Hepatocyte (in vitro differentiated cells): Measurements from ENCODE around the gene NXN. TPM values are rescaled to one million over a fixed set of nuclear protein-coding genes. Genes with fewer than 3 reads are reported as not detected.

ENCODE experiments used
- DNase-seq: peaks from one replicate; pipeline ENCODE4 v3.0.0-alpha.2; 2016; ENCODE audit warnings: low spot score
- H2AFZ ChIP-seq: fragments of 200-600 bp; sonication (generic); 2 replicates; pipeline ENCODE4 v1.6.0; 2016; ENCODE audit warnings: antibody characterized with exemption, mild to moderate bottlenecking
- H3K27ac ChIP-seq: fragments of 200-600 bp; sonication (generic); 2 replicates; pipeline ENCODE4 v1.5.1; 2016; ENCODE audit warnings: mild to moderate bottlenecking
- H3K27me3 ChIP-seq: fragments of 200-600 bp; sonication (generic); 2 replicates; pipeline ENCODE4 v1.6.1; 2016
- H3K36me3 ChIP-seq: fragments of 200-600 bp; sonication (generic); replicated peaks from 2 replicates; pipeline ENCODE4 v1.5.1; 2016; ENCODE audit warnings: low read depth; ENCODE audit not compliant: insufficient read depth
- H3K4me1 ChIP-seq: fragments of 200-600 bp; sonication (generic); 2 replicates; pipeline ENCODE4 v1.5.1; 2016; ENCODE audit warnings: mild to moderate bottlenecking, moderate library complexity; ENCODE audit not compliant: insufficient read depth
- H3K4me2 ChIP-seq: fragments of 200-600 bp; sonication (generic); 2 replicates; pipeline ENCODE4 v1.6.0; 2016
- H3K4me3 ChIP-seq: fragments of 200-600 bp; sonication (generic); 2 replicates; pipeline ENCODE4 v1.5.1; 2016; ENCODE audit warnings: mild to moderate bottlenecking
- H3K79me2 ChIP-seq: fragments of 200-600 bp; sonication (generic); 2 replicates; pipeline ENCODE4 v1.6.0; 2017; ENCODE audit warnings: mild to moderate bottlenecking
- H3K9me2 ChIP-seq: fragments of 200-600 bp; sonication (generic); replicated peaks from 2 replicates; pipeline ENCODE4 v1.6.0; 2017; ENCODE audit warnings: mild to moderate bottlenecking; ENCODE audit not compliant: insufficient read depth
- H3K9me3 ChIP-seq: fragments of 200-600 bp; sonication (generic); 2 replicates; pipeline ENCODE4 v1.5.1; 2016; ENCODE audit warnings: low read depth, mild to moderate bottlenecking
- H4K20me1 ChIP-seq: fragments of 200-600 bp; sonication (generic); 2 replicates; pipeline ENCODE4 v1.6.0; 2016; ENCODE audit warnings: mild to moderate bottlenecking; ENCODE audit not compliant: insufficient read depth, poor library complexity, severe bottlenecking
- EZH2 ChIP-seq: fragments of 200-600 bp; sonication (generic); IDR thresholded peaks from 2 replicates; pipeline ENCODE4 v1.6.1; 2016; ENCODE audit warnings: antibody characterized with exemption, mild to moderate bottlenecking, borderline replicate concordance
- EZH2phosphoT487 ChIP-seq: fragments of 200-600 bp; sonication (generic); IDR thresholded peaks from one replicate; pipeline ENCODE4 v1.6.1; 2018; ENCODE audit warnings: antibody characterized with exemption, mild to moderate bottlenecking, low read depth, moderate library complexity; ENCODE audit not compliant: unreplicated experiment, severe bottlenecking
- WGBS: methylation state at CpG from one replicate; pipeline ENCODE4 v1.1.6; 2016; ENCODE audit warnings: low lambda C conversion rate; ENCODE audit errors: missing lambda C conversion rate; 5-methylcytosine and 5-hydroxymethylcytosine counted together
- polyA plus RNA-seq: library from polyadenylated mRNA; unstranded; fragments of >200 nt; fragmentation: Nextera tagmentation; extraction: Ambion mirVana; gene quantifications from 2 replicates; pipeline ENCODE4 v1.2.1, GENCODE V29; 2016
- total RNA-seq: library from RNA; depleted of rRNA; stranded (reverse); fragments of >200 nt; gene quantifications from 2 replicates; pipeline ENCODE4 v1.2.3, GENCODE V29; 2014
- TF ChIP-seq, protein P1 (sequence below): fragments of 200-600 bp; sonication (generic); IDR thresholded peaks from 2 replicates; pipeline ENCODE4 v1.5.1; 2016; ENCODE audit warnings: antibody characterized with exemption, mild to moderate bottlenecking; ENCODE audit not compliant: poor library complexity

Gene NXN
- total and polyA plus RNA-seq, 2 experiments from 2014 or later = 55.0 to 74.1 TPM

DNA sequence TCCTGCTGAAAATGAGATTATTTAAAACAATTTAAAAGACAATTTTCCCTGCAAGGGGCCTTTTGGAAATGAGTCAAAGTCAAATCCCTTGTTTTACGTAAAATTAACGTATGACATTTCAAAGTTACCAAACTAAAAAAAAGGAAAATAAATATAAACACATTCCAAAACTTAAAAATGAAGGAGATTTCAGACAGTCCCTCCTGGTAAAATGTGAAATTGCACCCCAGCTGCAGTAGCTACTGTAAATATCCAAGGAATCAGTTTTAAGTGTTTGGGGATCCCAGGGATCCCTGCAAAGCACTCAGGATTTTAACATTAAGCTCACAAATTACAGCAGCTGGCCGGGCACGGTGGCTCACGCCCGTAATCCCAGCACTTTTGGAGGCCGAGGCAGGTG lies 63.3 kb downstream of the NXN start:
- Histone ChIP-seq H4K20me1 (no peaks in the 10 kb centered on the region), H3K79me2 (peaks cover 78% of the 10 kb centered on the region)
- WGBS = 78% methylated on average over 7 of the region's 7 CpGs

DNA sequence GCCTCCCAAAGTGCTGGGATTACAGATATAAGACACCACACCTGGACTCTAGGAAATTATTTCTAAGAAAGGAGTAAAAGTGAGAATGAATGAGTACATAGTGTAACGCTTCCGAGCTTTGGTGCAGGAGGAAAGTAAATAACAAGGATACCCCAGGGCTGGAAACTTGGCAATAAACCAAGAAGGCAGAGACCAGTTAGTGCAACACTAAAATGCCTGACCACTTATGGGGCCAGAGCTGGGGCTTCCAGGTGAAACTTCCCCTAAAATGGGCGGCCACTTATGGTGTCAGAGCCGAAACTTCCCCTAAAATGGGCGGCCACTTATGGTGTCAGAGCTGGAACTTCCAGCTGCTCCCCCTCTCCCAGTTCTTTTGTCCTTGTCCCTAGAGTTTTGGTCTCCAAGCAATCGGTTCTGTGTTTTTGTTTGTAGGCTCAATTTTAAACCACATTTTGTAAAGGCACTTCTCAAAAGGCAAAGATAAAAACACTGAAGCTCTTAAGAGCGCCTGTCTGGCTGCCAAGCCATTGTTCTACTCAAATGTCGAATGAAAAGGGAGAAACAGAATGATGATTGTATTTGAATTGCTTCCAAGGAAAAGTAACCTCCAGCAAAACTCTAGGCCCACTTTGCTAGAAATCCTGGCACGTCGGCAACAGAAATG lies 63.9 kb downstream of the NXN start:
- peaks cover 25% of the 10 kb centered on the region for H3K4me1 ChIP-seq
- no peaks in the 10 kb centered on the region for H4K20me1 ChIP-seq
- H3K79me2 ChIP-seq = peaks cover 72% of the 10 kb centered on the region
- TF ChIP-seq EZH2phosphoT487 = no peak
- TF ChIP-seq EZH2 = no peak
- TF ChIP-seq, protein P1, sequence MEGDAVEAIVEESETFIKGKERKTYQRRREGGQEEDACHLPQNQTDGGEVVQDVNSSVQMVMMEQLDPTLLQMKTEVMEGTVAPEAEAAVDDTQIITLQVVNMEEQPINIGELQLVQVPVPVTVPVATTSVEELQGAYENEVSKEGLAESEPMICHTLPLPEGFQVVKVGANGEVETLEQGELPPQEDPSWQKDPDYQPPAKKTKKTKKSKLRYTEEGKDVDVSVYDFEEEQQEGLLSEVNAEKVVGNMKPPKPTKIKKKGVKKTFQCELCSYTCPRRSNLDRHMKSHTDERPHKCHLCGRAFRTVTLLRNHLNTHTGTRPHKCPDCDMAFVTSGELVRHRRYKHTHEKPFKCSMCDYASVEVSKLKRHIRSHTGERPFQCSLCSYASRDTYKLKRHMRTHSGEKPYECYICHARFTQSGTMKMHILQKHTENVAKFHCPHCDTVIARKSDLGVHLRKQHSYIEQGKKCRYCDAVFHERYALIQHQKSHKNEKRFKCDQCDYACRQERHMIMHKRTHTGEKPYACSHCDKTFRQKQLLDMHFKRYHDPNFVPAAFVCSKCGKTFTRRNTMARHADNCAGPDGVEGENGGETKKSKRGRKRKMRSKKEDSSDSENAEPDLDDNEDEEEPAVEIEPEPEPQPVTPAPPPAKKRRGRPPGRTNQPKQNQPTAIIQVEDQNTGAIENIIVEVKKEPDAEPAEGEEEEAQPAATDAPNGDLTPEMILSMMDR = no peak
- H3K27me3 ChIP-seq = no peaks in the 10 kb centered on the region
- H3K9me2 ChIP-seq = no peaks in the 10 kb centered on the region
- peak overlapping the region; percentile 55 for H3K4me2 ChIP-seq
- H2AFZ ChIP-seq = no peak overlapping the region
- DNase-seq = peak; percentile 54
- no peaks in the 10 kb centered on the region for H3K9me3 ChIP-seq
- H3K4me3 ChIP-seq = no peak overlapping the region
- WGBS = 57% methylated on average over 10 of the region's 10 CpGs
- peak overlapping the region; percentile 96 for H3K27ac ChIP-seq
- no peaks in the 10 kb centered on the region for H3K36me3 ChIP-seq

More for the DNA sequence above, 63.3 kb downstream of the NXN start:
- Histone ChIP-seq H3K9me2 (no peaks in the 10 kb centered on the region), H3K36me3 (no peaks in the 10 kb centered on the region), H3K4me1 (peaks cover 20% of the 10 kb centered on the region), H3K9me3 (no peaks in the 10 kb centered on the region), H3K4me3 (no peak overlapping the region), H3K4me2 (peak overlapping the region; percentile 55), H2AFZ (no peak overlapping the region), H3K27me3 (no peaks in the 10 kb centered on the region), H3K27ac (peak overlapping the region; percentile 96)
- TF ChIP-seq EZH2 = no peak
- TF ChIP-seq EZH2phosphoT487 = no peak
- TF ChIP-seq, protein P1 = peak; percentile 10
- no peak for DNase-seq

DNA sequence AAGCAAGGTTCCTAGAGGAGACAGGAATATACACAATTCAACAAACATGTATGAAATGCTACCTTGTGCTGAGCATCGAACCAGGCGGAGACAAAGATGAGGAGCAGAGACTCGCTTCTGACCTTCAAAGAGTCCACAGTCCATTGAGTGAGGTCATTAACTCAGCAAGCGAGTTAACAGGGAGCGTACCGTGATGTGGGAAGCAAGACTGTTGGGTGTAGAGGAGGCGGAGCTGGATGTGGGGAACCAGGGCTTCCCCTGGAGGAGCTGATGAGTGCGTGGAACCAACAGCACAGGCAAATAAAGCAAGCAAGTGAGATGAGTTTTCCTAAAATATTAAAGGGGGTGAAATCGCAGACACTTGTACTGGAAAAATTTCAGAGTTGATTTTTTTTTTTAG lies 65.0 kb downstream of the NXN start:
- no peak overlapping the region for H3K4me2 ChIP-seq
- H3K4me3 ChIP-seq = no peak overlapping the region
- TF ChIP-seq EZH2 (no peak), EZH2phosphoT487 (no peak)
- TF ChIP-seq, protein P1 = no peak
- no peaks in the 10 kb centered on the region for H3K27me3 ChIP-seq
- H3K4me1 ChIP-seq = peaks cover 36% of the 10 kb centered on the region
- H3K9me3 ChIP-seq = no peaks in the 10 kb centered on the region
- peak overlapping the region; percentile 96 for H3K27ac ChIP-seq
- no peaks in the 10 kb centered on the region for H3K9me2 ChIP-seq
- no peaks in the 10 kb centered on the region for H4K20me1 ChIP-seq
- peaks cover 63% of the 10 kb centered on the region for H3K79me2 ChIP-seq
- no peak for DNase-seq
- 93% methylated on average over 9 of the region's 9 CpGs for WGBS
- no peaks in the 10 kb centered on the region for H3K36me3 ChIP-seq
- no peak overlapping the region for H2AFZ ChIP-seq
